Epidermal melanocyte (primary cell): ENCODE results near the gene CRIP1.
A peak's percentile ranks its signal among the peaks of the same experiment; 100 is the strongest.

Experiments used
- DNase-seq: peaks from one replicate; pipeline ENCODE4 v3.0.0; 2011; ENCODE audit warnings: low spot score; ENCODE audit not compliant: insufficient read length

CRIP1 gene

GRCh38 chr14:105531894-105532623 lies 45.4 kb downstream of the CRIP1 start:
- DNase-seq: no peak

DNA sequence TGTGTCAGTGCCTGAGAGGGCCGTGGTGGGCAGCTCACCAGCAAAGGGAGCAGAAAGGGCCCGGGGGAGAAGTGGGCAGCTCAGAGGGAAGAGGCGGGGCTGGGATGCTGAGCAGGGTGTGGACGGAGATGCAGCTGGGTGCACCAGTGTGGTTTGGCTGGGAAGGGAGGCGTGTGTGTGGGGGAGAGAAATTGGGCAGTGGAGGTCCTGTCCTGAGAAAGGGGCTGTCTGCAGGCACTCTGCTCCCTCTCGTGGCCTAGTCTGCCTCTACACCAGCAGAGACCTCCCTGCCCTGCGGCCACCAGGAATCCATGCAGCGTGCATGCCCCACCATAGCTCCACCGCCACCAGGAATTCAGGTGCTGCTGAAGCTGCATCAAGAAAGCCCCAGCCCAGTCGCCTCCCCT lies 46.1 kb downstream of the CRIP1 start:
- peak; percentile 21 for DNase-seq

GRCh38 chr14:105533391-105533790 lies 46.7 kb downstream of the CRIP1 start:
- no peak for DNase-seq

GRCh38 chr14:105533811-105534498 lies 47.3 kb downstream of the CRIP1 start:
- no peak for DNase-seq

GRCh38 chr14:105534586-105534985 lies 47.9 kb downstream of the CRIP1 start:
- no peak for DNase-seq

DNA sequence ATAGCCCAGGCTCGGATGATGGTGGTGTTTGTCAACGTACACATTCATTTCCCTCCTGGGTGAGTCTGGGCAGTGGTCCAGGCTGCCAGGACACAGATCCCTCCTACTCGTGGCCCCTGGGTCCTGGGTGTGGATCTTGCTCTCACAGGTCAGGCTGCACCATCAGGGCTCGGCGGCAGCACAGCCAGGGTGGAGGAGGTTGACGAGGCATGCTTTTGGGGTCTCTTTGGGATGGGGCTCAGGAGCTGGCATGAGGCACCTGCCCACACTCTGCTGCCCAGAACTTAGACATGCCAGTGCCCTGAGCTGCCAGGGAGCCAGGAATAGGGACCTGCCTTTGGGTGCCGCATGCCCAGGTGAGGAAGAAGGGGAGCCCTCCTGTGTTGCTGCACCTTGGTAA lies 49.4 kb downstream of the CRIP1 start:
- DNase-seq: no peak

DNA sequence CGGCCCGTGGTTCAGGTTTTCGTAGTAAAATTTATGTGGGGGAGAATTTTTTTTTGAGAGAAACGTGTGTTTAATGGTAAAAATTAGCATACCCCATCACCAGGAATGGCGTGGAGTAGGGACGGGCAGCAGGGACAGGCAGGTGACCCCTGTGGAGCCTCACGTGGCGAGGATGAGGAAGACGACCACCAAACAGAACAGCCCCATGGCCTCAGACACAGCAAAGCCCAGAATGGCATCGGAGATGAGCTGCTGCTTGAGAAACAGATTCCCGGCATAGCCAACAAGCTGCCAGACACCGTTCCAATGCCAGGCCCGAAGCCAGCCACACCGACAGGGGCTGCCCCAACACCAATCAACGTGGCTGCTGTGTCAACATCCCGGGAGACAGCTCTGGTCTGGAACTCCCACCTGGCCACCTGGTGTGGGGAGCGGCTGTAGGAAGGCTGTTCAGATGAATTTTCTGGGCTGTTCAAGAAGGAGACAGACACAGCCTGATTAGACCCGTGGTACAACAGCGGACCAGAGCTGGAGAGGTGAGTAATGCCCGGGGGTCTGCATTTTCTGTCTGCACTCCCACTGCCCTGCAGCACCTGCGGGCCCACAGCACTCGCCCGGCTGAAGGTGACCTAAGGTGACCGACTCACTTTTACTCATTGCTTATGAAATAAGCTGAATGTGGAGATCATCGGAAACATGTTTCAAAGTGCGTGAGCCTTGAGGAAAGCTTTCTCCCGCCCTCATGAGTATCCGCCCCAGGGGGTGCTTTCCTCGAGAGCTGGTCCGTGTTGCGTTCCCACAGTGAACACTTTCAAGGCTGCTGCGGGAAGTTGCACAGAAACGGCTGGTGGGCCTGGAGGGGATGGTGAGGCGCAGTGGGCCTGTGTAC lies 50.2 kb downstream of the CRIP1 start:
- no peak for DNase-seq

DNA sequence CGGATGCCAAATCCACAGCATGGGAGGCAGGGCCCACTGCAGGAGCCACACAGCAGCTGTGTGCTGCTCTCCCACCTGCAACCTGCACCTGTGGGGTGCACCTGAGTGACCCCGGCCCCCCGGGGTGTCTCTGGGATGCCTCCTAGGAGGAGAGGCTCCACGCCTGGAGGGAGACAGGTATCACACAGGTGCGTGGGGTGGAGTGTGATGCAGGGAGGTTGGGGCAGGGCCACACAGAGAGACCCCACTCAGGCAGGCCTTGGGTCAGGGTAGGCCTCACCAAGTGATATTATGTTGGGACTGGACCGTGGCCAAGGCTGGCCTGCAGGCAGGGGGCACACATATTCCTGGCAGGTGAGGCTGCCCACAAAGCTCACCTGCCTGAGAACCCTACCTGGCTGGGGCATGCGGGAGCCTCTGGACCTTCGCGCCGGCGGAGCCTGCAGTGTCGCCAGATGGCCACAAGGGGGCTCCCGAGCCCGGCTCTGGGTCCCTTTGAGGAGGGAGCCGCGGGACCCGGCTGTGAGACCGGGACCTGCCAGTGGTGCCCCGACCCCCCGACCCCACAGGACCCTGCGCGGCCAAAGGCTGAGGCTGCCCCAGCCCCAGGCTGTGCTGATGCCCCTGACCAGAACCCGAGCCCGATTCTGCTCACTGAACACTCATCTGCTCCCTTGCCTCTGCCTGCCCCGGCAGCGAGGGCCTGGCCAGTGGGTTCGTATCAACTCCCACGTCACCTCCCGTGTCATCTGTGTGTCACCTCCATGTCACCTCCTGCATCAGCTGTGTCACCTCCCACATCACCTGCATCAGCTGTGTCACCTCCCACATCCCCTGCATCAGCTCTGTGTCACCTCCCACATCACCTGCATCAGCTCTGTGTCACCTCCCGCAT lies 51.1 kb downstream of the CRIP1 start:
- peak; percentile 60 for DNase-seq
